Measurements from ENCODE around the gene ZNRF1. TPM values are rescaled to one million over a fixed set of nuclear protein-coding genes. Genes with fewer than 3 reads are reported as not detected.

Gene ZNRF1
- total and polyA plus RNA-seq, 2 of the 13 experiments (the other 11 are each of a cell fraction or from before 2014, with no cell fraction given): 43.9 to 58.7 TPM

DNA sequence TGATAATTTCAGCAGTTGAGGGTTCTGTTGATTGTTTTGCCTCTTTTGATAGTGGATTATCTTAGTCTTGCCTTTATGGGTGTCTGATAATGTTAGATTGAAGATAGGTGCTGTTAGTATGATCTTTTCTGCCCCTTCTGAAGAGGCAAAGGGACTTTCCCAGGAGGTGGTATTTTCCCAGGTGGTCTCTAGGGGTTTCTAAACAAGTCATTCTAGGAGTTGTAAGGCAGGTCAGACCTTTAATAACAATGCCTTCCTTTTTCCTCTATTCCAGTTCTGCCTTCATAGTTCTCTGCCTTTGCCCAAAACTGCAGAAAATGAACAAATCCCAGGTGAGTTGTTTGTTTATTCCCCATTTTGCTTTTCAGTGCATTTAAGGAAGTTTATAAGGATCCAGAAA, 153.8 kb downstream of the ZNRF1 start:
- Histone ChIP-seq H2AFZ (ENCODE audit: low read length) (no peak overlapping the region), H3K27me3 (ENCODE audit: control insufficient read depth in 1 of 2, insufficient read depth in 2 of 2, low read length in 2 of 2) (no peaks in the 10 kb centered on the region), H3K9ac (ENCODE audit: insufficient read depth, low read depth, low read length) (no peak overlapping the region), H4K20me1 (ENCODE audit: insufficient read depth, low read length) (0 out of 2 replicates have a peak, but pooled peaks cover 5% of the 10 kb centered on the region), H3K4me2 (ENCODE audit: low read depth, low read length) (no peak overlapping the region), H3K36me3 (replicated peaks in 1 of 2; ENCODE audit: control insufficient read depth in 1 of 2, insufficient read depth in 2 of 2, low read length in 2 of 2) (peaks cover 11 to 37% of the 10 kb centered on the region in 2 experiments), H3K4me1 (ENCODE audit: insufficient read depth, low read length) (peaks cover 21% of the 10 kb centered on the region), H3K79me2 (ENCODE audit: insufficient read depth, low read length) (peaks cover 44% of the 10 kb centered on the region), H3K9me3 (ENCODE audit: low read length) (peaks cover 26% of the 10 kb centered on the region), H3K4me3 (replicated peaks in 1 of 3; ENCODE audit: insufficient read depth in 1 of 3, low read depth in 2 of 3, low read length in 3 of 3) (no peak overlapping the region), H3K27ac (ENCODE audit: extremely low read length, insufficient read depth, low read length) (no peak overlapping the region)
- CTCF ChIA-PET (ENCODE audit: low intra/inter-chr PET ratio, low total read pairs): no interaction called here
- intact Hi-C loops (cut with micrococcal nuclease; ENCODE audit: unreplicated experiment) (no loop called here), in situ Hi-C loops (cut with HindIII; ENCODE audit: extremely low pct_ligation_motif_present, low pct_unique_long_range_greater_than_20kb) (no loop called here)
- BruUV-seq (replicated peaks): no TSS peak
- FAIRE-seq: no peak
- DNase-seq (ENCODE audit: low spot score): no peak
- TF ChIP-seq ZBTB34 (CRISPR knock-in tag; IDR thresholded peaks at IDR 0.05): no peak
- no peak for TF ChIP-seq ZNF616 (CRISPR knock-in tag; IDR thresholded peaks at IDR 0.05; ENCODE audit: low read depth)
- TF ChIP-seq ZNF546 (CRISPR knock-in tag; conservative IDR thresholded peaks at IDR 0.05): no peak
- TF ChIP-seq ZNF343 (CRISPR knock-in tag; IDR thresholded peaks at IDR 0.05): no peak
- TF ChIP-seq PRPF4 (IDR thresholded peaks at IDR 0.05; ENCODE audit: low read depth, low read length, poor library complexity, severe bottlenecking): no peak
- TF ChIP-seq MAF1 (CRISPR knock-in tag; IDR thresholded peaks at IDR 0.05; ENCODE audit: borderline replicate concordance): no peak
- TF ChIP-seq SETDB1 (CRISPR knock-in tag; IDR thresholded peaks at IDR 0.05; ENCODE audit: borderline replicate concordance): no peak
- POLR2A ChIA-PET: no interaction called here
- no peak for ATAC-seq

- BruUV-seq (replicated peaks): no TSS peak
- POLR2A ChIA-PET: no interaction called here
- Histone ChIP-seq H3K36me3 (replicated peaks in 1 of 2; ENCODE audit: control insufficient read depth in 1 of 2, insufficient read depth in 2 of 2, low read length in 2 of 2) (peaks cover 10 to 41% of the 10 kb centered on the region in 2 experiments; a peak in 4 of 5 replicates), H3K9ac (ENCODE audit: insufficient read depth, low read depth, low read length) (no peak overlapping the region), H3K9me3 (ENCODE audit: low read length) (no peaks in the 10 kb centered on the region), H3K4me2 (ENCODE audit: low read depth, low read length) (no peak overlapping the region), H2AFZ (ENCODE audit: low read length) (no peak overlapping the region), H3K27ac (ENCODE audit: extremely low read length, insufficient read depth, low read length) (no peak overlapping the region), H3K4me1 (ENCODE audit: insufficient read depth, low read length) (no peaks in the 10 kb centered on the region), H3K27me3 (ENCODE audit: control insufficient read depth in 1 of 2, insufficient read depth in 2 of 2, low read length in 2 of 2) (no peaks in the 10 kb centered on the region), H4K20me1 (ENCODE audit: insufficient read depth, low read length) (no peaks in the 10 kb centered on the region), H3K79me2 (ENCODE audit: insufficient read depth, low read length) (peaks cover 5% of the 10 kb centered on the region), H3K4me3 (replicated peaks in 1 of 3; ENCODE audit: insufficient read depth in 1 of 3, low read depth in 2 of 3, low read length in 3 of 3) (no peak overlapping the region)
- TF ChIP-seq CHCHD3 (CRISPR knock-in tag; IDR thresholded peaks at IDR 0.05) (no peak), ZNF501 (CRISPR knock-in tag; IDR thresholded peaks at IDR 0.05) (no peak)
- TF ChIP-seq, protein P1, sequence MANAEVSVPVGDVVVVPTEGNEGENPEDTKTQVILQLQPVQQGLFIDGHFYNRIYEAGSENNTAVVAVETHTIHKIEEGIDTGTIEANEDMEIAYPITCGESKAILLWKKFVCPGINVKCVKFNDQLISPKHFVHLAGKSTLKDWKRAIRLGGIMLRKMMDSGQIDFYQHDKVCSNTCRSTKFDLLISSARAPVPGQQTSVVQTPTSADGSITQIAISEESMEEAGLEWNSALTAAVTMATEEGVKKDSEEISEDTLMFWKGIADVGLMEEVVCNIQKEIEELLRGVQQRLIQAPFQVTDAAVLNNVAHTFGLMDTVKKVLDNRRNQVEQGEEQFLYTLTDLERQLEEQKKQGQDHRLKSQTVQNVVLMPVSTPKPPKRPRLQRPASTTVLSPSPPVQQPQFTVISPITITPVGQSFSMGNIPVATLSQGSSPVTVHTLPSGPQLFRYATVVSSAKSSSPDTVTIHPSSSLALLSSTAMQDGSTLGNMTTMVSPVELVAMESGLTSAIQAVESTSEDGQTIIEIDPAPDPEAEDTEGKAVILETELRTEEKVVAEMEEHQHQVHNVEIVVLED (CRISPR knock-in tag; IDR thresholded peaks at IDR 0.05; ENCODE audit: borderline replicate concordance): no peak
- intact Hi-C loops (cut with micrococcal nuclease; ENCODE audit: unreplicated experiment): no loop called here
- ATAC-seq: no peak
- CTCF ChIA-PET (ENCODE audit: low intra/inter-chr PET ratio, low total read pairs): no interaction called here
- 97% methylated on average over 1 of the region's 1 CpG for WGBS (ENCODE audit: low lambda C conversion rate)
- DNase-seq (ENCODE audit: low spot score): no peak
- in situ Hi-C loops (cut with HindIII; ENCODE audit: extremely low pct_ligation_motif_present, low pct_unique_long_range_greater_than_20kb): no loop called here
- FAIRE-seq: no peak
Measured at GRCh38 chr16:75160386-75160785, 161.6 kb downstream of the ZNRF1 start.

Measured in HepG2 (cell line).